HG03354 (cell line): ENCODE results near the gene FBXL13.
"Not testable (repeated sequence)": the region's sequence is repeated elsewhere in the genome, so short reads cannot be mapped to it uniquely, and the experiment has no call there.

ENCODE experiments used
- ATAC-seq: cut with Tn5 transposase; IDR thresholded peaks from one replicate; pipeline ENCODE4 v1.9.1; 2021; ENCODE audit warnings: mild to moderate bottlenecking; ENCODE audit not compliant: unreplicated experiment, poor library complexity, severe bottlenecking

FBXL13 gene

DNA sequence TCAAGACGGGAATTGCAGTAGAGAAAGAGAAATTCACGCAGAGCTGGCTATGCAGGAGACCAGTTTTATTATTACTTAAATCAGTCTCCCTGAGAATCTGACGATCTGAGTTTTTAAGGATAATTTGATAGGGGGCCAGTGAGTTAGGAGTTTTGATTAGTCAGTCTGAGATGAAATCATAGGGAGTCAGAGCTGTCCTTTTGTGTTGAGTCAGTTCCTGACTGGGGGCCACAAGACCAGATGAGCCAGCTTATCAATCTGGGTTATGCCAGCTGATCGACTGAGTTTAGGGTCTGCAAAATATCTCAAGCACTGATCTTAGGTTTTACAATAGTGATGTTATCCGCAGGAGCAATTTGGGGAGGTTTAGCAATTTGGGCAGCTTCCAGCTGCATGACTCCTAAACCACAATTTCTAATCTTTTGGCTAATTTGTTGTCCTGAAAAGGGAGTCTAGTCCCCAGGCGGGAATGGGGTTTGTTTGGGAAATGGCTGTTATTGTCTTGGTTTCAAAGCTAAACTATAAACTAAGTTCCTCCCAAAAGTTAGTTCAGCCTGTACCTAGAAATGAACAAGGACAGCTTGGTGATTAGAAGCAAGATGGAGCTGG, 278.5 kb downstream of the FBXL13 start:
- not testable (repeated sequence) for ATAC-seq

GRCh38 chr7:102794567-102794966, 280.0 kb downstream of the FBXL13 start:
- not testable (repeated sequence) for ATAC-seq

DNA sequence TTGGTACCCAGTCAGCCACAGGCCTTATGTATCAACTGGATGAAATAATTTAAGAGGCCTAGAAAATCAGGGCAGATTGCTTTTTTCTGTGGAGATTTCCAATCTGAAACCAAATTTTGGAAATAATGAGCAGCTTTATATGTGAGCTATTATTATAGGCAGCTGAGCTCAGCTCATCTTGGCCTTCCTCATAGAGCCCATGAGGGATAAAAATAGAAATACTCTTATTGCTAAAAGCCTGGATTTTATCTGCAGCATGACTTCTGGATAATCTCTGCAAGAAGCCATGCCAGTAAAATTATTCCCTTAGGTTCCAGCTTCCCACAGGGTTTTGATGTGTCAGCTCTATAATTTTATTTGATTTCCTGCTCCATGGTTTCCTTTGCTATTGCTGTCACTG, 282.8 kb downstream of the FBXL13 start:
- not testable (repeated sequence) for ATAC-seq

- ATAC-seq, result not testable (repeated sequence)
Measured at GRCh38 chr7:102791367-102791766, 283.2 kb downstream of the FBXL13 start.

GRCh38 chr7:102790364-102791100, 284.1 kb downstream of the FBXL13 start:
- not testable (repeated sequence) for ATAC-seq

GRCh38 chr7:102788770-102789169, 285.8 kb downstream of the FBXL13 start:
- ATAC-seq, result not testable (repeated sequence)

- not testable (repeated sequence) for ATAC-seq
Measured at GRCh38 chr7:102780926-102781325, 293.7 kb downstream of the FBXL13 start.

- ATAC-seq, result not testable (repeated sequence)
Measured at GRCh38 chr7:102778663-102779062, 295.9 kb downstream of the FBXL13 start.

GRCh38 chr7:102776217-102776616, 298.4 kb downstream of the FBXL13 start:
- ATAC-seq, result not testable (repeated sequence)

DNA sequence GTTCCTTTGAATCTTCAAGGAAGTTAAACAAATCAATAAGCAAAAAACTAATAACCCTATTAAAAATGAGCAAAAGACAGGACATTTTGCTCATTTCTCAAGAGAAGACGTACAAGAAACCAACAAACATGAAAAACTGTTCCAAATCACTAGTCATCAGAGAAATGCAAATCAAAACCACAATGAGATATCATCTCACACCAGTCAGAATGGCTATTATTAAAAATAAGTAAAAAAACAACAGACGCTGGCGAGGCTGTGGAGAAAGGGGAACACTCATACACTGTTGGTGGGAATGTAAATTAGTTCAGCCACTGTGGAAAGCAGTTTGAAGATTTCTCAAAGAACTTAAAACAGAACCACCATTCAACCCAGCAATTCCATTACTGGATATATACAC, 304.1 kb downstream of the FBXL13 start:
- peak; percentile 73 for ATAC-seq

GRCh38 chr7:102769657-102770192, 304.9 kb downstream of the FBXL13 start:
- peak; percentile 36 for ATAC-seq

GRCh38 chr7:102763295-102763905, 311.2 kb downstream of the FBXL13 start:
- not testable (repeated sequence) for ATAC-seq
